Hypothalamus (tissue), 51 donors: ENCODE measurements around the gene KDM4B.

Experiments
- DNase-seq, 51 donors: peaks; one replicate each; lab custom pipeline; 2025; lab: John Stamatoyannopoulos, UW

Gene KDM4B

GRCh38 chr19:5006821-5007220 is 37.9 kb downstream of the KDM4B start:
- no peak for DNase-seq

GRCh38 chr19:5011476-5012238 is 42.7 kb downstream of the KDM4B start:
- no peak for DNase-seq

- DNase-seq: no peak
Observed at GRCh38 chr19:5012688-5013457, 44.0 kb downstream of the KDM4B start.

- DNase-seq: no peak
Observed at GRCh38 chr19:5013761-5014160, 44.8 kb downstream of the KDM4B start.

GRCh38 chr19:5014941-5015340 is 46.0 kb downstream of the KDM4B start:
- DNase-seq: no peak

- DNase-seq: no peak
Observed at GRCh38 chr19:5016268-5016667, 47.4 kb downstream of the KDM4B start.

- no peak for DNase-seq
Observed at GRCh38 chr19:5016781-5017180, 47.9 kb downstream of the KDM4B start.

- no peak for DNase-seq
Observed at GRCh38 chr19:5017235-5017634, 48.3 kb downstream of the KDM4B start.

- no peak for DNase-seq
Observed at GRCh38 chr19:5018224-5019015, 49.5 kb downstream of the KDM4B start.

GRCh38 chr19:5020368-5020767 is 51.5 kb downstream of the KDM4B start:
- no peak for DNase-seq

GRCh38 chr19:5021046-5021445 is 52.1 kb downstream of the KDM4B start:
- no peak for DNase-seq

- no peak for DNase-seq
Observed at GRCh38 chr19:5022066-5022860, 53.4 kb downstream of the KDM4B start.

- peak in 18 of 51 donors; percentile 15 to 55 (median 32) for DNase-seq
Observed at GRCh38 chr19:5023128-5023571, 54.2 kb downstream of the KDM4B start.

GRCh38 chr19:5024282-5024681 is 55.4 kb downstream of the KDM4B start:
- no peak for DNase-seq

GRCh38 chr19:5025027-5025426 is 56.1 kb downstream of the KDM4B start:
- DNase-seq: no peak

- DNase-seq: peak in 2 of 51 donors; percentile 8 to 15
Observed at GRCh38 chr19:5026706-5027273, 57.9 kb downstream of the KDM4B start.

- no peak for DNase-seq
Observed at GRCh38 chr19:5028229-5028886, 59.4 kb downstream of the KDM4B start.

- peak in 11 of 51 donors; percentile 2 to 35 (median 19) for DNase-seq
Observed at GRCh38 chr19:5029596-5029995, 60.7 kb downstream of the KDM4B start.

GRCh38 chr19:5030136-5030820 is 61.4 kb downstream of the KDM4B start:
- DNase-seq: no peak
